ENCODE data around the gene HOXD4.

The HOXD4 gene

GRCh38 chr2:176114120-176114929 is 37.0 kb upstream of the HOXD4 start:
- no peak for DNase-seq (ENCODE audit: low spot score)

GRCh38 chr2:176114930-176115625 is 36.3 kb upstream of the HOXD4 start:
- no peak for DNase-seq (ENCODE audit: low spot score)

- DNase-seq (ENCODE audit: low spot score): no peak
These were observed 35.2 kb upstream of the HOXD4 start, which contains the start of gene HOXD10 for GRCh38 chr2:176115883-176116813. TSS of gene HOXD10 (plus strand) at chr2:176116778. CDS start at chr2:176116834, 56 bp downstream.

- DNase-seq (ENCODE audit: low spot score): no peak
These were observed 34.1 kb upstream of the HOXD4 start for GRCh38 chr2:176117162-176117822.

- no peak for DNase-seq (ENCODE audit: low spot score)
These were observed 33.5 kb upstream of the HOXD4 start for GRCh38 chr2:176117823-176118371.

GRCh38 chr2:176118601-176119339 is 32.6 kb upstream of the HOXD4 start:
- no peak for DNase-seq (ENCODE audit: low spot score)

GRCh38 chr2:176120364-176121189 is 30.8 kb upstream of the HOXD4 start:
- no peak for DNase-seq (ENCODE audit: low spot score)

GRCh38 chr2:176121190-176122051 is 29.9 kb upstream of the HOXD4 start:
- DNase-seq (ENCODE audit: low spot score): no peak

- no peak for DNase-seq (ENCODE audit: low spot score)
These were observed 29.2 kb upstream of the HOXD4 start for GRCh38 chr2:176122052-176122682.

- no peak for DNase-seq (ENCODE audit: low spot score)
These were observed 28.5 kb upstream of the HOXD4 start, which contains the start of gene HOXD9 for GRCh38 chr2:176122683-176123410. TSS of gene HOXD9 (plus strand) at chr2:176122719. CDS start at chr2:176122769, 50 bp downstream.

GRCh38 chr2:176123411-176124109 is 27.8 kb upstream of the HOXD4 start:
- DNase-seq (ENCODE audit: low spot score): no peak

GRCh38 chr2:176124110-176124946 is 27.0 kb upstream of the HOXD4 start:
- DNase-seq (ENCODE audit: low spot score): no peak

- no peak for DNase-seq (ENCODE audit: low spot score)
These were observed 26.2 kb upstream of the HOXD4 start for GRCh38 chr2:176124947-176125771.

GRCh38 chr2:176125772-176126054 is 25.6 kb upstream of the HOXD4 start:
- DNase-seq (ENCODE audit: low spot score): no peak

Measured in AG08396 (cell line).